GM13977 (cell line): Measurements from ENCODE around the gene KAT5.
"Not testable (repeated sequence)": the region's sequence is repeated elsewhere in the genome, so short reads cannot be mapped to it uniquely, and the experiment has no call there.

Experiments used
- DNase-seq: peaks from one replicate; pipeline ENCODE4 v3.0.0; 2012; ENCODE audit warnings: low spot score
- in situ Hi-C: fragments of 300-500 bp; cut with MboI; formaldehyde crosslinking; loops from one replicate; pipeline ENCODE4 v1.12.0; 2022; ENCODE audit warnings: low sequenced_read_pairs, low pct_unique_long_range_greater_than_20kb, mixed read lengths, inconsistent platforms; ENCODE audit not compliant: unreplicated experiment
- TF ChIP-seq, protein P1 (sequence below): IDR thresholded peaks from 2 replicates; pipeline ENCODE4 v1.5.1; 2012; ENCODE audit warnings: mild to moderate bottlenecking, control low read depth; ENCODE audit not compliant: insufficient read depth; ENCODE audit errors: extremely low read depth, missing control alignments

Gene KAT5

DNA sequence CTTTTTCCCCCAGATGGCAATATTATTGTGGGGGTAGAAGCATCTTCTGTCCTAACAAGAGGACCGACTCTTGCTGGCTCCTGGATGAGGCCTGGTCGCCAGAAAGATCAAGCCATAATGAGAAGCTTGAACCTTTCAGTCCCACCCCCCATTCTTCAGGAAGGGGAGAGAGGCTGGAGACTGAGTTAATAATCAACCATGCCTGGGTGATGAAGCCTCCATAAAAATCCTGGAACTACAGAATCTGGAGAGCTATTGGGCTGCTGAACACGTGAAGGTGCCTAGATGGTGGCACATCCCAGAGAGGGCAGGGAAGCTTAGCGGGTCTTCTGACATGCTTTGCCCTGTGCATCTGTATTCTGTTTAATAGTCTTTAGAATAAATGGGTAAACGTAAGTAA lies 52.4 kb downstream of the KAT5 start:
- in situ Hi-C loops: no loop called here
- no peak for DNase-seq
- TF ChIP-seq, protein P1, sequence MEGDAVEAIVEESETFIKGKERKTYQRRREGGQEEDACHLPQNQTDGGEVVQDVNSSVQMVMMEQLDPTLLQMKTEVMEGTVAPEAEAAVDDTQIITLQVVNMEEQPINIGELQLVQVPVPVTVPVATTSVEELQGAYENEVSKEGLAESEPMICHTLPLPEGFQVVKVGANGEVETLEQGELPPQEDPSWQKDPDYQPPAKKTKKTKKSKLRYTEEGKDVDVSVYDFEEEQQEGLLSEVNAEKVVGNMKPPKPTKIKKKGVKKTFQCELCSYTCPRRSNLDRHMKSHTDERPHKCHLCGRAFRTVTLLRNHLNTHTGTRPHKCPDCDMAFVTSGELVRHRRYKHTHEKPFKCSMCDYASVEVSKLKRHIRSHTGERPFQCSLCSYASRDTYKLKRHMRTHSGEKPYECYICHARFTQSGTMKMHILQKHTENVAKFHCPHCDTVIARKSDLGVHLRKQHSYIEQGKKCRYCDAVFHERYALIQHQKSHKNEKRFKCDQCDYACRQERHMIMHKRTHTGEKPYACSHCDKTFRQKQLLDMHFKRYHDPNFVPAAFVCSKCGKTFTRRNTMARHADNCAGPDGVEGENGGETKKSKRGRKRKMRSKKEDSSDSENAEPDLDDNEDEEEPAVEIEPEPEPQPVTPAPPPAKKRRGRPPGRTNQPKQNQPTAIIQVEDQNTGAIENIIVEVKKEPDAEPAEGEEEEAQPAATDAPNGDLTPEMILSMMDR: no peak

DNA sequence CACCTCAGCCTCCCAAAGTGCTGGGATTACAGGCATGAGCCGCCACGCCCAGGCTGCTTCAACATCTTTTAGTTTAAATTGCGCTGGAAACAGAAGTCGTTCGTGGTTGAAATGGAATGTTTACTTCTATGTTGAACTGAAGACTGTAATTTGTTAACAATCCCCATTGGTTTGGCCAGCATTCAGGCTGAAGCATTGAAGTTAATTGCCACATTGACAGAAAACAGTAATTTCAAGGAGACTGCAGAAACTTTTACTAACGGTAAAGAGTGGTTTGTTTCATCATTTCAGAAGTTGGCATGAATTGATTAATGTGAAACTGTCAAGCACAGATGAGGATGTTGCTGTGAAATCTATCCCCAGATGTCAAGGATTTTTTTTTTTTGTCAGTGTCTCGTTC lies 54.5 kb downstream of the KAT5 start:
- no peak for DNase-seq
- TF ChIP-seq, protein P1: no peak
- in situ Hi-C loops: no loop called here

DNA sequence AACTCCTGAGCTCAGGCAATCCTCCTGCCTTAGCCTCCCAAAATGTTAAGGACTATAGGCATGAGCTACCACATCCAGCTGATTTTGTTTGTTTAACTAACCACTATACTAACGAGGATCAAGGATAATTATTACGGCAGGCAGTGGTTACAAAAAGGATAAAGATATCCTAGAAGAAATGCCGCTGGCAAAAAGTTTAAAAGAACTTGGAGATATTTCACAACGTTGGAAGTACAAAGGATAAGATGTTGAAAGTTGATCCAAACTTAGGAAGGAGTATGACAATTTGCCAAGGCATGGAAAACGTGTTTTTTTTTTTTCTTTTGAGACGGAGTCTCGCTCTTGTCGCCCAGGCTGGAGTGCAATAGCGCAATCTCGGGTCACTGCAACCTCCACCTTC lies 55.4 kb downstream of the KAT5 start:
- in situ Hi-C loops: no loop called here
- DNase-seq: no peak
- TF ChIP-seq, protein P1: no peak

DNA sequence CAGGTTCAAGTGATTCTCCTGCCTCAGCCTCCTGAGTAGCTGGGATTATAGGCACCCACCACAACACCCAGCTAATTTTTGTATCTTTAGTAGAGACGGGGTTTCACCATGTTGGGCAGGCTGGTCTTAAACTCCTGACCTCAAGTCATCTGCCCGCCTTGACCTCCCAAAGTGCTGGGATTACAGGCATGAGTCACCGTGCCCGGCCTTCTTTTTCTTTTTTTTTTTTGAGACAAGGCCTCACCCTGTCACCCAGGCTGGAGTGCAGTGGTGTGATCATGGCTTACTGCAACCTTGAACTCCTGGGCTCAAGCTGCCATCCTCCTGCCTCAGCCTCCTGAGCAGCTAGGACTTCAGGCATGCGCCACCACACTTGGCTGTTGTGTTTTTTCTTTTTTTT lies 55.8 kb downstream of the KAT5 start:
- in situ Hi-C loops: not testable (repeated sequence)

More for the DNA sequence above, 55.8 kb downstream of the KAT5 start:
- not testable (repeated sequence) for DNase-seq
